Suprapubic skin (tissue), 3 donors: ENCODE measurements around the gene MSH6.

Experiments
- POLR2A ChIP-seq, 2 donors: fragments of 450-650 bp; IDR thresholded peaks; one replicate each; pipeline ENCODE4 v1.6.1; 2017; ENCODE audit warnings: antibody characterized with exemption in 2 of 2, mild to moderate bottlenecking in 2 of 2, moderate library complexity in 2 of 2
- TF ChIP-seq, protein P1 (sequence below), 2 donors: fragments of 200-600 bp in 1 of 2; fragments of 450-650 bp in 1 of 2; sonication (generic) in 1 of 2; IDR thresholded peaks; one replicate each; pipeline ENCODE4 v1.5.1; 2016 to 2019; ENCODE audit warnings: antibody characterized with exemption in 2 of 2, mild to moderate bottlenecking in 1 of 2, moderate library complexity in 1 of 2

DNA sequence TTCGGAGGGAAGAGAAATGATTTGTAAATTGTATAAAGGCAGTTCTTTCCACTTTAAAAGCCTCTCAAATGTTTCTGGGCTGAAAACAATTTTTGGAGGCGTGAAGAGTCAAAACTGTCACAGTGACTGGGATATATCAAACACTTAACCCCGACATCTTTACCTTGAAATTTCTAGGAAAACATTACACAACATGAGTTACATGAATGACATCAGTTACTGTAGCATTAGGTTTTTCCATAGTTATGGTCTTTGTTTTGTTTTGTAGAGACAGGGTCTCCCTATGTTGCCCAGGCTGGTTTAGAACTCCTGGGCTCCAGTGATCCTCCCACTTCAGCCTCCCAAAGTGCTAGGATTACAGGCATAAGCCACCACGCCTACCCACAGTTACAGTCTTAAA lies 25.7 kb downstream of the MSH6 start:
- TF ChIP-seq, protein P1, sequence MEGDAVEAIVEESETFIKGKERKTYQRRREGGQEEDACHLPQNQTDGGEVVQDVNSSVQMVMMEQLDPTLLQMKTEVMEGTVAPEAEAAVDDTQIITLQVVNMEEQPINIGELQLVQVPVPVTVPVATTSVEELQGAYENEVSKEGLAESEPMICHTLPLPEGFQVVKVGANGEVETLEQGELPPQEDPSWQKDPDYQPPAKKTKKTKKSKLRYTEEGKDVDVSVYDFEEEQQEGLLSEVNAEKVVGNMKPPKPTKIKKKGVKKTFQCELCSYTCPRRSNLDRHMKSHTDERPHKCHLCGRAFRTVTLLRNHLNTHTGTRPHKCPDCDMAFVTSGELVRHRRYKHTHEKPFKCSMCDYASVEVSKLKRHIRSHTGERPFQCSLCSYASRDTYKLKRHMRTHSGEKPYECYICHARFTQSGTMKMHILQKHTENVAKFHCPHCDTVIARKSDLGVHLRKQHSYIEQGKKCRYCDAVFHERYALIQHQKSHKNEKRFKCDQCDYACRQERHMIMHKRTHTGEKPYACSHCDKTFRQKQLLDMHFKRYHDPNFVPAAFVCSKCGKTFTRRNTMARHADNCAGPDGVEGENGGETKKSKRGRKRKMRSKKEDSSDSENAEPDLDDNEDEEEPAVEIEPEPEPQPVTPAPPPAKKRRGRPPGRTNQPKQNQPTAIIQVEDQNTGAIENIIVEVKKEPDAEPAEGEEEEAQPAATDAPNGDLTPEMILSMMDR (IDR thresholded peaks at IDR 0.05) = no peak
- no peak for TF ChIP-seq POLR2A (IDR thresholded peaks at IDR 0.05)
